GM12801 (cell line): ENCODE measurements around the gene ALDH4A1.

ENCODE experiments used
- TF ChIP-seq, protein P1 (sequence below): IDR thresholded peaks from one replicate; pipeline ENCODE4 v1.5.1; 2011; ENCODE audit warnings: control low read depth; ENCODE audit not compliant: insufficient read length; ENCODE audit errors: extremely low read depth

The ALDH4A1 gene

DNA sequence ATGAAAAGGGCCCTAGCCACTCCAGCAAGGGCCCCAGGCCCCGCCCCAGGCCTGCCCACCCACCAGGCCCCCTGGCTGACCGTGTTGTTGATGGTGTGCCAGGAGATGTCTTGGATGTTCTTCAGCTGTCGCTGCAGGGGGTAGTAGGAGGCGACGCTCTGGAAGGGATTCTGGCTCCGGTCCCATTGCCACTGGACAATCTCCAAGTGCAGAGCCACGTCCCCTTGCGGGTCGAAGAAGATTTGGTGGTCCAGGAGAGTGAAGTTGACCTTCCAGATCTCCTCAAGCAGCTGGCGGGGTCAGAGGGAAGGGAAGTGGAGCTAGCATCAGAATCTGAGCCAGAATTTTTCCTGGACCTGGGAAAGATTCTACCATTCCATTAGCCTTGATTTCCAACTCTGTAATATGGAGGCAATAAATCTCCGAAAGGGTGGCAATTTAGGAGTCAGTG lies 53.1 kb downstream of the ALDH4A1 start:
- TF ChIP-seq, protein P1, sequence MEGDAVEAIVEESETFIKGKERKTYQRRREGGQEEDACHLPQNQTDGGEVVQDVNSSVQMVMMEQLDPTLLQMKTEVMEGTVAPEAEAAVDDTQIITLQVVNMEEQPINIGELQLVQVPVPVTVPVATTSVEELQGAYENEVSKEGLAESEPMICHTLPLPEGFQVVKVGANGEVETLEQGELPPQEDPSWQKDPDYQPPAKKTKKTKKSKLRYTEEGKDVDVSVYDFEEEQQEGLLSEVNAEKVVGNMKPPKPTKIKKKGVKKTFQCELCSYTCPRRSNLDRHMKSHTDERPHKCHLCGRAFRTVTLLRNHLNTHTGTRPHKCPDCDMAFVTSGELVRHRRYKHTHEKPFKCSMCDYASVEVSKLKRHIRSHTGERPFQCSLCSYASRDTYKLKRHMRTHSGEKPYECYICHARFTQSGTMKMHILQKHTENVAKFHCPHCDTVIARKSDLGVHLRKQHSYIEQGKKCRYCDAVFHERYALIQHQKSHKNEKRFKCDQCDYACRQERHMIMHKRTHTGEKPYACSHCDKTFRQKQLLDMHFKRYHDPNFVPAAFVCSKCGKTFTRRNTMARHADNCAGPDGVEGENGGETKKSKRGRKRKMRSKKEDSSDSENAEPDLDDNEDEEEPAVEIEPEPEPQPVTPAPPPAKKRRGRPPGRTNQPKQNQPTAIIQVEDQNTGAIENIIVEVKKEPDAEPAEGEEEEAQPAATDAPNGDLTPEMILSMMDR: no peak

DNA sequence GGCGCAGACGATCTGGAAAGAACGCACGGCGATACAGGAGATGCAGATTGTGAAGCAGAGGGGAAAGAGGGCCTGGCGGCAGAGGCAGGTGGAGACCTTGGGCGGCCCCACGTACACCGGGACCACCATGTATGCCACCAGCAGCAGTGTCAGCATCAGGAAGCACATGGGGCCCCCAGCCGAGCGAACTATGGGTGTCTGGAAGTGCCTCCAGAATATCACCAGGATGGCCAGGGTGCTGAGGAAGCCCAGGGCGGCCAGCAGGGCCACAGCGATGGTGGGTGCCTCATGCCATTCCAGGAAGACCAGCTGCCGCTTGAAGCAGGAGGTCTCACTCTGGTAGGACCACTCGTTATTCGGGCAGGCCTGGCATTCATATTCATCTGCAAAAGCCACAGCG lies 62.2 kb downstream of the ALDH4A1 start:
- TF ChIP-seq, protein P1: no peak

- TF ChIP-seq, protein P1: no peak
These were observed 65.7 kb downstream of the ALDH4A1 start for GRCh38 chr1:18836654-18837053.

- TF ChIP-seq, protein P1: no peak
These were observed 70.7 kb downstream of the ALDH4A1 start for GRCh38 chr1:18831656-18832055.

DNA sequence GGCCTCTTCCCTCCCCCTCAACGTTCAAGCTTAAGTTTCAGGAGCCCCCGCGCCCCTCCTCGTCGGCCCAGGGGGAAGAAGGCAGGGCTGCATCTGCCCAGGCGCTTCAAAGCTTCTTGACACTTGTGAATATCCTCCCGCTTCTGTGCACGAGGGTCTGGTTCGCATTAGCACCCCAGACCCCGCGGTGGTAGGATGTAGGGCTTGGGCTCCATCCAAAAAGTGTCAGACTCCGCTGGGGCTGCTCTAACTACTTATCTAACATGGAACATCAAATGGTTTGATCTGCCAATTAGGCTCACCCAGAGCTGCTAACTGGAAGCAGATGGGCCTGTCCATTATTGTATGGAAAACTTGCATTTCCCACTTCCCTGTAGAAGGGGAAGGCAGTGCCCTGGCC lies 71.8 kb downstream of the ALDH4A1 start:
- TF ChIP-seq, protein P1: no peak

DNA sequence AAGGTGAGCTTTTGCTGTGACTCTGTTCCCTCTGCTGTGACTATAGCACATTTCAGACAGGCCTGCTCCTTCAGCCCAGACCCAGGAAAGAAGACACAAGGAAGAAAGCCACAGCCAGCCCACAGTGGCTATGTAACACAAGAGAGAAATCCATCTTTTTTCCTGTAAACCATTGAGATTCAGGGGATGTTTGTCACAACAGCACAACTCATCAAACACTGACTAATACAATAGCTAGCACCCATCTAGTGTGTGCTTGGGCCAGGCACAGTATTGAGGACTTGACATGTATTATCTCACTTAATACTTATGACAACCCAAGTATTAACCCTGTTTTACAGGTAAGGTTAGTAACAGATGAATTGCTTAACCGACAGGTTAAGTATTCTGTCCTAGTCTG lies 72.7 kb downstream of the ALDH4A1 start:
- TF ChIP-seq, protein P1: no peak

- TF ChIP-seq, protein P1: no peak
These were observed 74.1 kb downstream of the ALDH4A1 start for GRCh38 chr1:18828224-18828623.

DNA sequence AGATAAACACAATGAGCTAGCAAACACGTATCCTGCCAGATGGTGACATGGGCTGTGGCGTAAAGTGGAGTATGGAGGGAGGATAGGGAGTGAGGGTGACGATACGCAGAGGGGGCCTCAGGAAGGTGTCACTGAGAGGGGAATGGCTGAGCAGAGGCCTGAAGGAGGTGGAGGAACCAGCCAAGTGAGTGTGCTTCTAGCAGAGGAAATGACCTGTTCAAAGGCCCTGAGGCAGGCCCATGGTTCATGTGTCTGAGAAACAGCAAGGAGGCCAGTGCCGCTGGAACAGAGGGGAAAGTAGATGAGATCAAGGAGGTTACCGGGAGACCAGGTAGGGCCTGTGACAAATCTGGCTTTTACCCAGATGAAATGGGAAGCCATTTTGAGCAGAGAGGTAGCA lies 78.9 kb downstream of the ALDH4A1 start:
- TF ChIP-seq, protein P1: no peak
